Measurements from ENCODE around the gene SBNO2. TPM values are rescaled to one million over a fixed set of nuclear protein-coding genes. Genes with fewer than 3 reads are reported as not detected.

SBNO2 gene
- total and polyA plus RNA-seq, 2 of the 4 experiments (the other 2 are of a cell fraction): 13.4 to 40.5 TPM

DNA sequence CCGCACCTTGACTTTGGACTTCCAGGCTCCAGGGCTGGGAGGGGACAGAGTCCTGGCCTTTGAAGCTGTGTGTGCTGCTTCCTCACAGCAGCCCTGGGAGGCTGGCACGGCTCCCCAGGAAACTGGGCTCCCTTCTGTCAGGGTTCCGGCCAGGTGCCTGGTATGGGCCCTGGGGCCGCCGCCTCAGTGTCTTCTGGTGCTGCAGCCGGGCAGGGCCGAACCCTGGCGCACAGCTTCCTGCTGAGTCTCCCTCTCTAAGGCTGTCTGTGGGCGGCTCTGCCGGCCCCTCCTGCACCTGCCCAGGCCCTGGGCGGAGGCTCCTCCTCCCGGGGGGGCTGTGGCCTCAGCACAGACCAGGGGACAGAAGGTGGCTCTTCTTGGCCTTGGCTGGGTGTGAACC is 37.9 kb downstream of the SBNO2 start:
- Histone ChIP-seq H4K8ac (ENCODE audit: low read depth in 2 of 2, low read length in 2 of 2) (no peak overlapping the region), H3K27me3 (ENCODE audit: control insufficient read depth, insufficient read depth, low read length) (no peaks in the 10 kb centered on the region), H2AK5ac (ENCODE audit: low read depth, low read length) (no peak overlapping the region), H4K5ac (ENCODE audit: low read depth, low read length) (no peak overlapping the region), H3K4me3 (ENCODE audit: insufficient read depth, low read depth, low read length) (no peak overlapping the region), H3K79me1 (ENCODE audit: low read depth in 1 of 2, low read length in 2 of 2) (peaks cover 12 to 52% of the 10 kb centered on the region in 2 experiments), H2BK5ac (ENCODE audit: low read depth, low read length, poor library complexity, severe bottlenecking) (no peak overlapping the region), H2BK120ac (ENCODE audit: low read depth, low read length) (no peak overlapping the region), H3K4me1 (ENCODE audit: control insufficient read depth, insufficient read depth, low read length) (peaks cover 11% of the 10 kb centered on the region), H3K56ac (ENCODE audit: extremely low read depth, insufficient read depth, low read length) (no peak overlapping the region), H3K9ac (ENCODE audit: low read depth, low read length) (no peak overlapping the region), H4K20me1 (ENCODE audit: insufficient read depth, low read length) (peaks cover 9% of the 10 kb centered on the region), H4K91ac (ENCODE audit: insufficient read depth, low read depth, low read length) (no peak overlapping the region), H3K27ac (ENCODE audit: insufficient read depth, low read length) (no peak overlapping the region), H2AK9ac (replicated peaks; ENCODE audit: low read depth, low read length, poor library complexity) (no peak overlapping the region), H3K36me3 (ENCODE audit: control insufficient read depth, insufficient read depth, low read length) (peaks cover 35% of the 10 kb centered on the region; the same call in 1 of the 2 replicates), H3K9me3 (ENCODE audit: control insufficient read depth, insufficient read depth, low read length) (no peaks in the 10 kb centered on the region), H3K4me2 (ENCODE audit: low read depth, low read length) (no peak overlapping the region), H2BK15ac (ENCODE audit: low read depth, low read length) (no peak overlapping the region), H3K9me1 (ENCODE audit: insufficient read depth, low read length) (peaks cover 4% of the 10 kb centered on the region; the same call in 1 of the 2 replicates), H3K14ac (replicated peaks; ENCODE audit: low read depth, low read length) (no peak overlapping the region), H2AFZ (replicated peaks; ENCODE audit: low read length, poor library complexity) (no peak overlapping the region), H3K4ac (ENCODE audit: low read depth, low read length) (no peak overlapping the region), H2BK20ac (ENCODE audit: low read depth, low read length) (no peak overlapping the region), H3K18ac (ENCODE audit: low read depth, low read length) (no peak overlapping the region), H3K23ac (ENCODE audit: low read depth, low read length) (no peak overlapping the region)
- BruUV-seq (replicated peaks): no TSS peak
- 75% methylated on average over 9 of the region's 12 CpGs; no CpG with 5 or more reads in 1 of the 2 experiments for WGBS, 2 experiments (ENCODE audit: extremely low coverage in 2 of 2, insufficient read length in 1 of 2)
- TF ChIP-seq POLR2A (IDR thresholded peaks at IDR 0.05; ENCODE audit: low read depth, low read length) (no peak), FOS (IDR thresholded peaks at IDR 0.05; ENCODE audit: low read depth, low read length) (no peak), MAZ (IDR thresholded peaks at IDR 0.05; ENCODE audit: borderline replicate concordance, low read depth, low read length) (no peak), BHLHE40 (IDR thresholded peaks at IDR 0.05; ENCODE audit: low read depth, low read length) (no peak), SMC3 (IDR thresholded peaks at IDR 0.05; ENCODE audit: low read depth, low read length) (no peak), MAFK (IDR thresholded peaks at IDR 0.05; ENCODE audit: low read depth, low read length) (no peak)
- TF ChIP-seq, protein P1, sequence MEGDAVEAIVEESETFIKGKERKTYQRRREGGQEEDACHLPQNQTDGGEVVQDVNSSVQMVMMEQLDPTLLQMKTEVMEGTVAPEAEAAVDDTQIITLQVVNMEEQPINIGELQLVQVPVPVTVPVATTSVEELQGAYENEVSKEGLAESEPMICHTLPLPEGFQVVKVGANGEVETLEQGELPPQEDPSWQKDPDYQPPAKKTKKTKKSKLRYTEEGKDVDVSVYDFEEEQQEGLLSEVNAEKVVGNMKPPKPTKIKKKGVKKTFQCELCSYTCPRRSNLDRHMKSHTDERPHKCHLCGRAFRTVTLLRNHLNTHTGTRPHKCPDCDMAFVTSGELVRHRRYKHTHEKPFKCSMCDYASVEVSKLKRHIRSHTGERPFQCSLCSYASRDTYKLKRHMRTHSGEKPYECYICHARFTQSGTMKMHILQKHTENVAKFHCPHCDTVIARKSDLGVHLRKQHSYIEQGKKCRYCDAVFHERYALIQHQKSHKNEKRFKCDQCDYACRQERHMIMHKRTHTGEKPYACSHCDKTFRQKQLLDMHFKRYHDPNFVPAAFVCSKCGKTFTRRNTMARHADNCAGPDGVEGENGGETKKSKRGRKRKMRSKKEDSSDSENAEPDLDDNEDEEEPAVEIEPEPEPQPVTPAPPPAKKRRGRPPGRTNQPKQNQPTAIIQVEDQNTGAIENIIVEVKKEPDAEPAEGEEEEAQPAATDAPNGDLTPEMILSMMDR (conservative IDR thresholded peaks at IDR 0.05; ENCODE audit: low read depth, low read length): no peak
- POLR2A ChIA-PET (ENCODE audit: unreplicated experiment): no interaction called here
- ATAC-seq (ENCODE audit: low read depth): no peak
- DNase-seq: no peak
- intact Hi-C loops (cut with micrococcal nuclease): no loop called here
- in situ Hi-C loops (cut with MboI; ENCODE audit: low sequenced_read_pairs): no loop called here
- dilution Hi-C loops (cut with HindIII; ENCODE audit: low sequenced_read_pairs, unreplicated experiment): no loop called here
- CTCF ChIA-PET: no interaction called here

Measured in IMR-90 (cell line).